ENCODE results near the gene TTYH3.
"Not testable (repeated sequence)": the region's sequence is repeated elsewhere in the genome, so short reads cannot be mapped to it uniquely, and the experiment has no call there.

Gene TTYH3

GRCh38 chr7:2681929-2682799 is 50.4 kb downstream of the TTYH3 start:
- DNase-seq, result peak in 57 of 58 donors; percentile 29 to 97 (median 86)

GRCh38 chr7:2684501-2684900 is 52.7 kb downstream of the TTYH3 start:
- no peak for DNase-seq

GRCh38 chr7:2686101-2686500 is 54.3 kb downstream of the TTYH3 start:
- no peak for DNase-seq

- DNase-seq, result peak in 7 of 58 donors; percentile 19 to 54 (median 37)
These were observed 55.6 kb downstream of the TTYH3 start for GRCh38 chr7:2687338-2687869.

- peak in 5 of 58 donors; percentile 17 to 39 (median 21) for DNase-seq
These were observed 56.1 kb downstream of the TTYH3 start, which contains the start of gene AMZ1 for GRCh38 chr7:2687881-2688318. Gene AMZ1, plus strand, starts transcription at chr7:2688202. Its CDS starts 12,250 bp downstream, at chr7:2700452.

GRCh38 chr7:2688409-2689342 is 56.9 kb downstream of the TTYH3 start:
- peak in 27 of 58 donors; percentile 18 to 68 (median 37) for DNase-seq

- no peak for DNase-seq
These were observed 57.6 kb downstream of the TTYH3 start for GRCh38 chr7:2689343-2689847.

GRCh38 chr7:2689951-2690705 is 58.3 kb downstream of the TTYH3 start:
- DNase-seq, result no peak

- no peak for DNase-seq
These were observed 59.4 kb downstream of the TTYH3 start for GRCh38 chr7:2691011-2691707.

- DNase-seq, result not testable (repeated sequence)
These were observed 60.2 kb downstream of the TTYH3 start for GRCh38 chr7:2691932-2692439.

- DNase-seq, result no peak
These were observed 60.8 kb downstream of the TTYH3 start for GRCh38 chr7:2692543-2692942.

- not testable (repeated sequence) for DNase-seq
These were observed 61.8 kb downstream of the TTYH3 start for GRCh38 chr7:2693420-2694121.

GRCh38 chr7:2694122-2694436 is 62.3 kb downstream of the TTYH3 start:
- DNase-seq, result not testable (repeated sequence)

GRCh38 chr7:2698581-2699288 is 66.9 kb downstream of the TTYH3 start:
- DNase-seq, result no peak

GRCh38 chr7:2699289-2699620 is 67.5 kb downstream of the TTYH3 start:
- no peak for DNase-seq

- DNase-seq, result no peak
These were observed 68.5 kb downstream of the TTYH3 start for GRCh38 chr7:2700141-2700850.

- peak in 6 of 58 donors; percentile 42 to 78 (median 70) for DNase-seq
These were observed 69.6 kb downstream of the TTYH3 start for GRCh38 chr7:2701424-2701823.

Data from anterior cingulate cortex (tissue), 58 donors.